ENCODE measurements around the gene DNAH11.

DNAH11 gene

GRCh38 chr7:21562385-21562784 is 19.5 kb downstream of the DNAH11 start:
- no peak for DNase-seq

- DNase-seq: no peak
Measured at GRCh38 chr7:21565614-21566013, 22.8 kb downstream of the DNAH11 start.

GRCh38 chr7:21566094-21566493 is 23.3 kb downstream of the DNAH11 start:
- DNase-seq: no peak

- peak; percentile 15 for DNase-seq
Measured at GRCh38 chr7:21568762-21569161, 25.9 kb downstream of the DNAH11 start.

- no peak for DNase-seq
Measured at GRCh38 chr7:21572331-21573313, 29.8 kb downstream of the DNAH11 start.

GRCh38 chr7:21579341-21580072 is 36.7 kb downstream of the DNAH11 start:
- no peak for DNase-seq

- no peak for DNase-seq
Measured at GRCh38 chr7:21580073-21580521, 37.3 kb downstream of the DNAH11 start.

- DNase-seq: no peak
Measured at GRCh38 chr7:21585070-21585724, 42.4 kb downstream of the DNAH11 start.

- DNase-seq: no peak
Measured at GRCh38 chr7:21587139-21587784, 44.4 kb downstream of the DNAH11 start.

GRCh38 chr7:21596801-21597200 is 54.0 kb downstream of the DNAH11 start:
- no peak for DNase-seq

- no peak for DNase-seq
Measured at GRCh38 chr7:21603462-21603861, 60.6 kb downstream of the DNAH11 start.

- DNase-seq: no peak
Measured at GRCh38 chr7:21603972-21604749, 61.3 kb downstream of the DNAH11 start.

GRCh38 chr7:21605008-21605585 is 62.3 kb downstream of the DNAH11 start:
- DNase-seq: no peak

- no peak for DNase-seq
Measured at GRCh38 chr7:21608465-21608864, 65.6 kb downstream of the DNAH11 start.

- no peak for DNase-seq
Measured at GRCh38 chr7:21611129-21611528, 68.3 kb downstream of the DNAH11 start.

GRCh38 chr7:21616091-21616490 is 73.3 kb downstream of the DNAH11 start:
- no peak for DNase-seq

- peak; percentile 79 for DNase-seq
Measured at GRCh38 chr7:21616796-21617436, 74.1 kb downstream of the DNAH11 start.

- no peak for DNase-seq
Measured at GRCh38 chr7:21617513-21617912, 74.7 kb downstream of the DNAH11 start.

GRCh38 chr7:21617916-21618390 is 75.1 kb downstream of the DNAH11 start:
- DNase-seq: peak; percentile 16

- DNase-seq: no peak
Measured at GRCh38 chr7:21618706-21619105, 75.9 kb downstream of the DNAH11 start.

- DNase-seq: no peak
Measured at GRCh38 chr7:21620054-21620453, 77.2 kb downstream of the DNAH11 start.

Data from kidney glomerular epithelial cell (primary cell).